ENCODE measurements around the gene TPI1. TPM values are rescaled to one million over a fixed set of nuclear protein-coding genes. Genes with fewer than 3 reads are reported as not detected.
A peak's percentile ranks its signal among the peaks of the same experiment; 100 is the strongest.

The TPI1 gene
- total RNA-seq (2014; rRNA removed): 1,259 and 1,708 TPM in 2 replicates
- Bru-seq, nascent RNA: percentile 97 among the genes with signal in this experiment
- BruChase-seq, experiment 1, labeled RNA remaining after a 6-hour chase: percentile 98 among the genes with signal in this experiment
- percentile 95 among the genes with signal in this experiment for BruChase-seq, experiment 2, labeled RNA remaining after a 2-hour chase
- long read RNA-seq, transcript TPI1-201 (7 exons, 1,763 nt): major isoform, 948 of 1,028 reads
- long read RNA-seq, transcript TPI1-204 (2 exons, 427 nt): minor isoform, 8 of 1,028 reads
- long read RNA-seq, partial matches to known transcripts: 32 of 1,028 reads
- long read RNA-seq, other reads (novel, unspliced or antisense): 38 of 1,028 reads

- Histone ChIP-seq H3K4me2 (ENCODE audit: low read length) (peak within 1 kb of the TSS; percentile 98), H3K9me2 (replicated peaks; ENCODE audit: low read length) (no peaks in the 10 kb centered on the region), H4K20me1 (ENCODE audit: low read length) (peaks cover 23% of the 10 kb centered on the region), H3K9ac (ENCODE audit: low read length) (peak within 1 kb of the TSS; percentile 97), H3K36me3 (ENCODE audit: low read depth, low read length) (peaks cover 27% of the 10 kb centered on the region), H3K79me2 (ENCODE audit: low read length) (peaks cover 28% of the 10 kb centered on the region), H3K4me1 (ENCODE audit: insufficient read depth, low read length) (peaks cover 38% of the 10 kb centered on the region), H3K27me3 (ENCODE audit: low read length) (no peaks in the 10 kb centered on the region), H2AFZ (ENCODE audit: low read length) (peak within 1 kb of the TSS; percentile 86), H3K27ac (ENCODE audit: low read length) (peak within 1 kb of the TSS; percentile 56), H3K9me3 (ENCODE audit: low read length) (no peaks in the 10 kb centered on the region), H3F3A (ENCODE audit: low read length, unreplicated experiment) (peaks cover 3% of the 10 kb centered on the region), H3K4me3 (ENCODE audit: low read length) (peak within 1 kb of the TSS; percentile 97)
- intact Hi-C loops (cut with micrococcal nuclease): loop anchor here (5.0 kb wide), 1 partner anchor 60 kb away; the partner anchor contains the start of gene ATN1
- POLR2A ChIA-PET (ENCODE audit: unreplicated experiment): interaction anchor here (0.7 kb wide), 1 partner anchor 147 kb away, joined by 6 read pairs; no protein-coding TSS in a partner anchor
- no peak for TF ChIP-seq EZH2 (IDR thresholded peaks at IDR 0.05; ENCODE audit: low read length, unreplicated experiment)
- TF ChIP-seq CTCF (conservative IDR thresholded peaks at IDR 0.05; ENCODE audit: low read depth, low read length): no peak
- no peak for TF ChIP-seq EZH2phosphoT487 (IDR thresholded peaks at IDR 0.05; ENCODE audit: borderline replicate concordance, low read length)
- DNase-seq: peak; percentile 67
- CTCF ChIA-PET: no interaction called here
- peak; percentile 57 for ATAC-seq
- BruUV-seq (replicated peaks): no TSS peak
These were observed at the start of gene TPI1 for GRCh38 chr12:6867413-6868210. TPI1 (plus strand) TSS chr12:6867531; CDS start chr12:6867567, 36 bp downstream.

- Histone ChIP-seq H2AFZ (ENCODE audit: low read length) (no peak overlapping the region), H4K20me1 (ENCODE audit: low read length) (no peaks in the 10 kb centered on the region), H3F3A (ENCODE audit: low read length, unreplicated experiment) (no peaks in the 10 kb centered on the region), H3K36me3 (ENCODE audit: low read depth, low read length) (no peaks in the 10 kb centered on the region), H3K27me3 (ENCODE audit: low read length) (no peaks in the 10 kb centered on the region), H3K27ac (ENCODE audit: low read length) (no peak overlapping the region), H3K79me2 (ENCODE audit: low read length) (no peaks in the 10 kb centered on the region), H3K4me2 (ENCODE audit: low read length) (no peak overlapping the region), H3K4me1 (ENCODE audit: insufficient read depth, low read length) (no peaks in the 10 kb centered on the region), H3K9me3 (ENCODE audit: low read length) (no peaks in the 10 kb centered on the region), H3K9ac (ENCODE audit: low read length) (no peak overlapping the region), H3K4me3 (ENCODE audit: low read length) (no peak overlapping the region), H3K9me2 (replicated peaks; ENCODE audit: low read length) (no peaks in the 10 kb centered on the region)
- CTCF ChIA-PET: no interaction called here
- POLR2A ChIA-PET (ENCODE audit: unreplicated experiment): no interaction called here
- DNase-seq (no peak), ATAC-seq (no peak)
- intact Hi-C loops (cut with micrococcal nuclease): no loop called here
- TF ChIP-seq CTCF (conservative IDR thresholded peaks at IDR 0.05; ENCODE audit: low read depth, low read length): no peak
- TF ChIP-seq EZH2phosphoT487 (IDR thresholded peaks at IDR 0.05; ENCODE audit: borderline replicate concordance, low read length): no peak
- TF ChIP-seq EZH2 (IDR thresholded peaks at IDR 0.05; ENCODE audit: low read length, unreplicated experiment): no peak
- BruUV-seq (replicated peaks): no TSS peak
These were observed 49.6 kb upstream of the TPI1 start for GRCh38 chr12:6817662-6818157.
